Activated naive CD8-positive, alpha-beta T cell treated with anti-CD3 and anti-CD28 coated beads, Interleukin-2, amount 50 U/mL, for 16 hours (primary cell): Measurements from ENCODE around the gene ENGASE.
"Not testable (repeated sequence)": the region's sequence is repeated elsewhere in the genome, so short reads cannot be mapped to it uniquely, and the experiment has no call there.

ENCODE experiments used
- DNase-seq: peaks from one replicate; pipeline ENCODE4 v3.0.0-alpha.2; 2020; ENCODE audit warnings: low read depth, low spot score

Gene ENGASE

DNA sequence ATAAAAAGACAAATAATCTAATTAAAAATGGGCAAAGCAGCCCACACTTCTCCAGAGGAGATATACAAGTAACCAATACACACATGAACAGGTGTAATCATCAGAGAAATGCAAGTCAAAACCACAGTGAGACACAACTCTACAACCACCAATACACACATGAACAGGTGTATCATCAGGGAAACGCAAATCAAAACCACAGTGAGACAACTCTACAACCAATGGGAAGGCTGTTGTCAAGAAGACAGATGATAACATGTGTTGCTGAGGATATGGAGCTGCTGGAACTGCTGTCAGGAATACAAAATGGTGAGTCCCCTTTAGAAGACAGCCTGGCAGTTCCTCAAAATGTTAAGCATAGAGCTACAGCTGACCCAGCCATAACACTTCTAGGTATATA lies 22.5 kb upstream of the ENGASE start:
- no peak for DNase-seq

DNA sequence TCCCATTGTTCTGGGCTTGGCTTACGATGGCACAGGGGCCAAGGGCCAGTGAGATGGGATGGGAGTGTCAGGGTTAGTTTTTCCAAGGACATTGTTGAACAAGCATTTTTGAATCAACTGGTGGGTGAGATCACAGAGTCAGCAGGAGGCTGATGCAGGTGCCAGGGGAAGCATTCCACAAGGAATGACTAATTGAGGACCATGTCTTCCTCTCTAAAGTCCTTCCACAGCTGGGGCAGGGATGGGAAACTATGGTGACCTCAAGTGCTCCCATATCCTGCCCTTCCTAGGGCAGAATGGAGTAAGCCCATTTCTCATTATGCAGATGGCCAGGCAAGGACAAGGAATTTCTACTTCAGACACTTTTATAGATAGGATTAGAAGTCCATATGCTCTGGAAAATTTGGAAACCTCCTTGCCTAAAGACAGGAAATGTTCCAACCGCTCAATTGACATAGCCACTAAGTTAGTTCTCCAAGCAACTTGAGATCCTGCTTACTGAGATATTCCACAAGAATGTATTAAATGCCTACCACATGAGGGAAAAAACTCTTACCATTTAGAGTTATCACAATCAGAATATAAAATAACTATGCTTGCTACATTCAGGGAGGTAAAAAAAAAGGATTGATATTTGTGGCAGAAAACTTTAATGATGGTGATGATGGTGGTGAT lies 21.2 kb upstream of the ENGASE start:
- DNase-seq = no peak

DNA sequence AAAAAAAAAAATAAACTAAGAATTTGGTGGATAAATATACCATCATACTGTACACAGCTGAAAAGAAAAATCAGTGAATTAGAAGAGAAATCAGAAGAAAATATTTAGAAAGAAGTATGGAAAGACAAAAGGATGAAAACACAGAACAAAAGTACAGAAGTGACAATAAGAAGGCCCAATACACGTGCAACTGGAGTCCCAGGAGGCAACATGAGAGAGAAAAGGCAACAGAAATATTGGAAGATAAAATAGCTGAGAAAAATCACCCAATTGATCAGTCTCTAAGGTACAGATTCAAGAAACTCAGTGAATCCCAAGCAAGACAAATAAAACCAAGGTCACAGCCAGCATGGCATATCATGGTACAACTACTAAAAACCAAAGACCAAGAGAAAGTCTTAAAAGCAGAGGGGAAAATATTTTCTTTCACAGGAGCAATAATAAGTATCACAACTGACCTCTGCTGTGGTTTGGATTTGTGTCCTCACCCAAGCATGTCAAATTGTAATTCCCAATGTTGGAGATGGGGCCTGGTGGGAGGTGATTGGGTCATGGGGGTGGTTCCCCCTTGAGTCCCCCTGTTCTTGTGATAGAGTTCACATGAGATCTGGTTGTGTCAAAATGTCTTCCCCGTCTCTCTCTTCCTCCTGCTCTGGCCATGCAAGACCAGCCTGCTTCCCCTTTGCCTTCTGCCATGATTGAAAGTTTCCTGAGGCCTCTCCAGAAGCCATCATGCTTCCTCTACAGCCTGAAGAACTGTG lies 20.2 kb upstream of the ENGASE start:
- DNase-seq = no peak

DNA sequence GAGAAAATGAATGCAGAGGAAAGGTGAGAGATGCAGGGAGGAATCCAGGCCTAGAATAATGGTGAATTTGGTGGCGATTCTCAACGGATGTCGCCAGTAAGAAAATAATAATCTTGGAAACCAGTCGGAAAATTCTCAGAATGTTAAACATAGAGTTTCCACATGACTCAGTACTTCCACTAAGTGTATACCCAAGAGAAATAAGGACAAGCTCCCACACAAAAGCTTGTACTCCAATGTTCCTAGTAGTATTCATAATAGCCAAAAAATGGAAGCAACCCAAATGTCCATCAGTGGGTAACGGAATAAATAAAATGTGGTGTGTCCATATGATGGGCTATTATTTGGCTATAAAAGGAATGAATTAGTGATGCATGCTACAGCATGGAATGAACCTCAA lies 19.4 kb upstream of the ENGASE start:
- no peak for DNase-seq

DNA sequence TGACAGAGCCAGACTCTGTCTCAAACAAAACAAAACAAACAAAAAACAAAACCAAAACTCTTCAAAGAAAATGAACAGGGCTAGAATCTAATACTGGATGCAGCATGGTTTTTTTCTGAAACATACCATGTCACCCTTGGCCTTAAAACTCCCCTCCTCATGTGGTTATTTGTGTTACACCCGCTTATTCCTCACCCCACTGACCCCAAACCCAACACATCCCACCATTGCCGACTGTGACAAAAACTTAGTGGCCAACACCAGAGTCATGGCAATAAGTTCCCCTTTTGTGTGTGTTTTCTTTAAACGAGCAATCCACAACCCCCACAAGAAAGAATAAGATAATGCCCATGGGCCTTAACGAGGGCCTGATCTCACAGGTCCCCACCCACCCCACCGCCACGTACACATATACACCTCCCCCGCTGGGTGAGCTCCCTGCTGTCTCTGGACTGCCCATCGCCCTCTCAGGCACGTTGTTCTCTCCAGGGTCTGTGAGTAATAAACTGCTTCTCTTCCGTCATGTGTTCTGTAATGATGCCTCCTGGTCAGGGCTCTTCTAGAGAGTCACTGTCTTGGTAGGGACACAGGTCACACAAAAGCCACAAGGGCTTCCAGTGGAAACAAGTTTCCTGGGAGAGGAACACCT lies 16.8 kb upstream of the ENGASE start:
- DNase-seq = no peak

DNA sequence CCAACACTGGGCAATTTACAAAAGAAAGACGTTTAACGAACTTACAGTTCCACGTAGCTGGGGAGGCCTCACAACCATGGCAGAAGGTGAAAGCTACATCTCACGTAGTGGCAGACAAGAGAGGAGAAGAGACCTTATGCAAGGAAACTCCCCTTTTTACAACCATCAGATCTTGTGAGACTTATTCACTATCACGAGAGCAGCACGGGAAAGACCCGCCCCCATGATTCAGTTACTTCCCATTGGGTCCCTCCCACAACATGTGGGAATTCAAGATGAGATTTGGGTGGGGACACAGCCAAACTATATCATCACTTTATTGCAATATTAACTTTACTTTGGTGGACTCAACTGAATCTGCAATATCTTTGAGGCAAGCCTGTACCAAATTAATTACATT lies 11.9 kb upstream of the ENGASE start:
- DNase-seq = no peak

DNA sequence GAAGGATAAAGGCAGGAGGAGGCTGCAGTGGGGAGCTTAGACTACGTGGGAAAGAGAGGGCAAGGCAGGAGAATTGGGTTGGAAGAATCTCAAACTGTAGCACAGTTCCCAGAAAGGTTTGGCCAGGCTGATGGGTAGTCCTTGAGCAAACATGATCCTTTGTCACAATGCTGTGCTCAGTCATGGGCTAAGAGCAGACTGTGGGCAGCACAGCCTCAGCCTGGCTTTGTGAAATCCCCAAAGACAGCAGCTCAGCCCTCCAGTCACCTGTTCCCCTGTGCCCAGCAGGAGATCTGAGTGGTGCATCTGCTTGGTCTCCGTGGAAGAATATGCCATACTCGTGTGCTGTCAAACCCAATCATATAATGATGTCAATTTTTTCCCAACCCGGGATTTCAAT lies 10.6 kb upstream of the ENGASE start:
- no peak for DNase-seq

DNA sequence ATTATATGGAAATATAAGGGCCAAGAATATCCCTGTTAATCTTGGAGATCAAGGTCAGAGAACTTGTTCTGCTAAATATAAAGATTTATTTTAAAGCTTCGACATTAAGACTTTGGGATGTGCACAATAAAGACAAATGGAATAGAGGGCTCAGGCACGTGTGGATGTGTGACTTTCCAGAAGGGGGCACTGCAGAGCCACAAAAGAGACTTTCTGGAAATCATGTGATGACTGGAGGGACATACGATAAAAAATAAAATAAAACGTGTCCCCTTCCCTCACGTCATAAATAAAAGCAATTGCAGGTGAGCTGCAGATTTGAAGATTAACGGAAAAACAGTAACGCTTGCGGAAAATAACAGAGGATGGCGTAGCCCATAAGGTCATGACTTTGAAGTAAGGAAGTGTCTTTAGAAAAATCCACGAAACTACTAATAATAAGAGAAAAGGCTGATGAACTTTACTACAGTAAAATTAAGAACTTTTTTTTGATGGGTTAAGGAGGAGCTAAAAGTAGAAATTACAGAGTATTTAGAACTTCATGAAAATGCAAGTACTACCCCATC lies 9.4 kb upstream of the ENGASE start:
- peak; percentile 35 for DNase-seq

DNA sequence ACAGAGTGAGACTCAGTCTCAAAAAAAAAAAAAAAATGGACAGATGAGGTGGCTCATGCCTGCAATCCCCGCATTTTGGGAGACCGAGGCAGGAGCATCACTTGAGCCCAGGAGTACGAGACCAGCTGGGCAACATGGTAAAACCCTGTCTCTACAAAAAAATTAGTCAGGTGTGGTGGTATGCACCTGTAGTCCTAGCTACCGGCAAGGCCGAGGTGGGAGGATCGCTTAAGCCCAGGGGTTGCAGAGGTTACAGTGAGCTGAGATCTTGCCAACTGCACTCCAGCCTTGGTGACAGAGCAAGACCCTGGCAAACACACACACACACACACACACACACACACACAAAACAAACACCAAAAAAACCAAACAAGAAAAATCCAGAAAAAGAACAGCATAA lies 7.7 kb upstream of the ENGASE start:
- DNase-seq = no peak

DNA sequence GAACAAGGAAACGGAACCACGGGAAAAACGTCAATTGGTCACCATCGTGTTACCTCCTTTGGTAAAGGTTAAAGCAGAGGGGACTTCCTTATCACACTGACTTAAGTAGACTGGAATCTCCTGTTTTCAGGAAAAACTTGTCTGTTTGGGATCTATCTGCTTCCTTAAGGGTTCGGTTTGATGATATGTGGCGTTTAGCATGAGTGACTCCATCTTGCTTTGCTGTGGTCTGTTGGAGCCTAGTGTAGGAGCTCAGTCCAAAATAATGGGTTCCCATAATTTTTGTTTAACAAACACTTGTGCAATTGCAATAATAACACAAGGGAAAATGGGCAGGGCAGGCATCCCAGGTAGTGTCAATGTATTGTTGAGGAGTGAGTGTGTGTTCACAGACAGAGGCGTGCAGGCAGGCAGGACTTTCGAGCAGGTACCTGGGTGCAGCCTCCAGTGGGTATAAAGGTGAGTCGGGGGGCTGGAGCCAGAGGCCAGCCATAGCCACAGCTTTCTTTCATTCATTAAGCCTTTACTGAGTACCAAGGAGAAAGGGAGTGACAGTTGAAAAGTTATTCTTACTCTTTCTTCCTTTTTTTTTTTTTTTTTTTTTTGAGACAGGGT lies 4.3 kb upstream of the ENGASE start:
- no peak for DNase-seq

DNA sequence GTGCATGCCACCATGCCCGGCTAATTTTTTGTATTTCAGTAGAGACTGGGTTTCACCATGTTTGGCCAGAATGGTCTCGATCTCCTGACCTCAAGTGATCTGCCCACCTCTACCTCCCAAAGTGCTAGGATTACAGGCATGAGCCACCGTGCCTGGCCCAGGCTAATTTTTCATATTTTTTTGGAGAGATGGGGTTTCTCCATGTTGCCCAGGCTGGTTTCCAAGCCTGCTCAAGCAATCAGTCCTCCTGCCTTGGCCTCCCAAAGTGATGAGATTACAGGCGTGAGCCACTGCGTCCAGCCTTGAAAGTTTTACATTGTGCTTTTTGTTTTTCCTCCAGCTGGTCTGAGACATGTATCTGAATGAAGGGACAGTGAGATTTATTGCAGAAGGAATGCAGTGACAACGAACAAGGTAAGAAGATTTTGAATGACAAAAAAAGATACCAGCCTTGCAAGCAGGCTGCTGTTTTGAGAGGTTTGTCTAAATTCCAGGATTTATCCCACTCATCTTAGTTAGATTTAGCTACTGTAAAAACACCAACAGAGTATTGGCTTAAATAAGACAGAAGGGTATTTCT lies 3.4 kb upstream of the ENGASE start:
- DNase-seq = no peak

DNA sequence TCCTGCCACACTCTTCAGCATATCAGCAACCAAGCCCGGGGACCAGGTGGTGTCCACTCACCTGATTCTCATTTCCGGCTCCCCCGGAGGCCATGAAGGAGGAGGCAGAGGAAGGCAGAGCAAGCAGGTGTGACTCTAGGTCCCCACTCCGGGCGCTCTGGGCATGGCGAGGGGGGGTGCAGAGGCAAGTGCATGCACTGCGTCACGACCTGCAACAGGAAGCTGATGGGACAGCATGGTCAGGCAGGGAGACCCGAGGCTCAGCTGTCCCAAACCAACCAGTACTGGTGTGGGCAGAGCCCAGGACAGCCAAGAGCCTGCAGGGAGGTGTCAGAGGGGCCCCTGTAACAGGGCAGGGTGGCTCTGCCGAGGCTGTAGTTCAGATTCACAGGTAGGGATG lies 2.1 kb upstream of the ENGASE start:
- no peak for DNase-seq

DNA sequence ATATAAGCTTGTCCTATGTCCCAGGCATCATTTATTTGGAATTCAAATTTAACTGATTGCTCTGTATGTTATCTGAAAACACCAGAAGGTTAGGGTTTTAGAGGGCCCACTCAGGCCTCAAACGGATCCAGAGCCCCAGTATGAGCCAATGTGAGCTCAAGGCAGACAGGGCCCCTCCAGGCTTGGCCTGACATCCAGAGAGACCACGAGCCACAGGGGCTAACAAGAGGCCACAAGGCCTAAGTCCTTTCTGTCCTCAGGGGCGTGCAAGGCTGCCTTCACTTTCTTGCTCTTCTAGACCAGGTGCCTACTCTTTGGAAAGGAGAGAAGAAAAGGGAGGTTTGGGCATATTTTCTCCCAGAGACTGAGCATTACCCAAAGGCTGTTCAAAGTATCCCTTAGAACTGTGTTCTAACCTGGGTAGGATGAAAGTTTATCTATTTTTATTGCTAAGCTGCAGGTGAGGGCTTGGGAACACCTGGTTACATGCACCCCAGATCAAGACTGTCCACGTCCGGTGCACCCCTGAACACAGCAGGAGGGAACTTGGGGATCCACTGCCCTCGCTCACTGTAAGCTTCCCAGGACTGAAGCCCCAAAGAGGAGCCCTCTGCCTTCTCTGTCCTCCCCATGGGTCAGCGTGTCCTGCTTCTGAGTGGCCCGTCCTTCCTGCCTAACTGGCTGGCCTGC lies 1.5 kb upstream of the ENGASE start:
- no peak for DNase-seq

DNA sequence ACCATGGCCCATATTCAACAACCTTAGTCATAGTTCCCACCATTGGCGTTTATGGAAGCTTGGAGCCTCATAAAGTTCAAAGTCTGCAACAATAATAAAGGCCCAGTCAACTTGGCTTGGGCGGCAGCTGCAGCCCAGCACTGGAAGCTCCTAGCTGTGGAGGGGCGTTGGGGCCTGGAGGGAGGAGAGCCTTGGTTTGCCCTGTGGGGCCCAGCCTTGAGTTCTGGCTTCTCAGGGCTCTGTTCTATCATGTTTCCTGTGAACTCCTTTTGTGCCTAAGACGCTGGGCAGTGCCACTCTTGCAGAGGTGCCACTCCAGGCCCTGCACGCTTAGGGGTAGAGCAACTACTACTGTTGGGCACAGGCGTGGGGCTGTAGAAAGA lies 927 bp upstream of the ENGASE start:
- DNase-seq = no peak

DNA sequence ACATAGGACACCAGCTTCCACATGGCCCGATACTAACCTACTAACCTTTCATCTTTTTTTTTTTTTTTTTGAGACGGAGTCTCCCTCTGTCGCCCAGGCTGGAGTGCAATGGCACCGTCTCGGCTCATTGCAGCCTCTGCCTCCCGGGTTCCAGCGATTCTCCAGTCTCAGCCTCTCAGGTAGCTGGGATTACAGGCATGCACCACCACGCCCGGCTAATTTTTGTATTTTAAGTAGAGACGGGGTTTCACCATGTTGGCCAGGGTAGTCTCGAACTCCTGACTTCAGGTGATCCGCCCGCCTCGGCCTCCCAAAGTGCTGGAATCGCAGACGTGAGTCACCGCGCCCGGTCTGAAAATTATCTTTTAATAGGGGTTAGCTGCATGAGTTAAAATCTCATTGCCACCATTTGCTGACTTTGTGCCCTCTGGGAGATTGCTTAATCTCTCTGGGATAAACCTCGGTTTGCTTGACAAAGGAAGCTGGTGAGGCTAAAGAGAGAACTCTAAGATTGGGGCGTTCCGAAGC lies 439 bp upstream of the ENGASE start:
- not testable (repeated sequence) for DNase-seq

DNA sequence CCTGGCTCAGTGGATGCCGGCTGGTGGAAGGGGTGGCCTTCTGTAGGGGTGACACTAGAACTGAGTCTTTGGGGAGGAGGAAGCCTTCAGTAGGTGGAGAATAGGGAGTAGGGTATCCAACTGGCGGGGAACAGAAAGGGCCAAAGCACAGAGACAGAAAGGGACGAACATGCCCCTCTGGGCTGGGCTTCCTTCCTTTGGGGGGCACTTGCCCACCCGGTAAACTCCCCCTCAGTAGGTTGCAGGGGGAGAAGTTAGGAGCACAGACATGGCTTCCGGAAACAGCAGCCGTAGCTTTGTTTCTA lies 774 bp downstream of the ENGASE start:
- DNase-seq = no peak

DNA sequence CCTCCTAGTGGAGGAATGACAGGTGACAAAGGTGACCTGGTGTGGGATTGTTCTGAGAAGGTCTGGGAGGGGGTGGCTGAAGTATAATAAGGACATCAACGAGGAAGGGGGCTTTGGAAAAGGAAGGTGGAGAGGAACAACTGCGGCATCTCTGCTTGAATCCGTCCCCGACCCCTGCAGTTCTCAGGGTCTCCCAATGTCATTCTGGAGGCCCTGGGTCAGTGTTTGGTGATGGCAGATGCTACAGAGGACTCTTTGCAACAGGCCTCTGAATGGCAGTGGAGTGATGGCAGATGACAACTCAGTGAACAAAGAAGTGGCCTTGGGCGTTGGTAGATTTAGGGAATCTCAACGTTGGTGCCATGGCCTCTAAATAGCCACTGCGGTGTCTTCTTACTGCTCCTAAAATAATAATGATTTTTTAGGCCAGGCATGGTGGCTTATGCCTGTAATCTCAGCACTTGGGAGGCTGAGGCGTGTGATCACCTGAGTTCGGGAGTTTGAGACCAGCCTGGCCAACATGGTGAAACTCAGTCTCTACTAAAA lies 1.3 kb downstream of the ENGASE start:
- no peak for DNase-seq

DNA sequence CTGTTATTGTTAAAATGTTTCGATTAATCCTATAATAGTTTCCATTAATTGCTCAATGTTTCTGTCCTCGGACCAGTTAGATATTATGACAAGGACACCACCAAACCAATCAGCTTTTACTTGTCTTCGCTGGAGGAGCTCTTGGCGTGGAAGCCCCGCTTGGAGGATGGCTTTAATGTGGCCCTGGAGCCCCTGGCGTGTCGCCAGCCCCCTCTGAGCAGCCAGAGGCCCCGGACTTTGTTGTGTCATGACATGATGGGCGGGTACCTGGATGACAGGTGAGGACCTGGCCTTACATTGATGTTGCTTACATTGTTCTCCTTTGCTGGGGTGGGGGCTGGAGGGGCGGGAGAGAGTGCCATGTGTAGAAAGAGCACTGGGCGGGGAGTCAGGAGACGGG lies 3.0 kb downstream of the ENGASE start:
- DNase-seq = no peak

DNA sequence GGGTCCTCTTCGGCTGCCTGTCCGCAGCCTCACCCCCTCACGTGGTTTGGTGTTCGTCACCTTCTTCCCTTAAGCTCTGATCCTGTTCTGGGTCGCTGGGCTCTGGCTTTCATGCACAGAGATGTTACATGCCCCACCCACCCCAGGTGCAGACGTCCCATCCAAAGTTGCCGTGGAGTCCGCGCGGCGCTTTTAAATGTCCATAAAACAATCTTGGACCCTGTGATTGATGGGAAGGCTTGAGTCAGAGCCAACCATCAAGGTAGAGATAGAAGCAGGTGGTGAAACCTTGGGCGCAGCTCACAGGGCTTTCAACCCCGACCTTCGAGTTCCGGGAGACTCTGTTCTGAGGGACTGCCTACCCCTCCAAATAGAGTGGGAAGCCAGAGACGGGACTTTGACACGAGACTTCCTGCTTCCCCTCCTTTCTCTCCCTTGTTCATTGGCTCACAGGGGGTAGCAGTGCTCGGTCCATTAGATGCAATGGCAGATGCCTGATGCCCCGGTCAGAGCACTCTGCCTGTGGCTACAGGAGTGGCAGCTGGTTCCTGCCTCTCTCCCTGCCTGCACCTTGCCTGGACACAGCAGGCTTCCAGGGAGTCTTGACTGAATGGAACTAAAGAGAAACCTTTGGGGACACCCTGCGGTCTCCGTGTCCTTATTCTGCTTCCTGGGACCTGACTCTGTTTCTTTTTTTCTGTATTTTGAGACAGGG lies 4.0 kb downstream of the ENGASE start:
- no peak for DNase-seq
